Fibroblast of lung (primary cell): ENCODE results near the gene FTL. TPM values are rescaled to one million over a fixed set of nuclear protein-coding genes. Genes with fewer than 3 reads are reported as not detected.

Experiments
- DNase-seq, 2 donors: peaks; one replicate each; pipeline versions ENCODE4 v3.0.0 to v3.0.0-alpha.2; 2010; ENCODE audit warnings: low read depth in 2 of 2
- H2AFZ ChIP-seq: 2 replicates; pipeline ENCODE4 v1.5.1; 2012; ENCODE audit warnings: low read length, control low read depth, inconsistent platforms
- H3K27ac ChIP-seq: 2 replicates; pipeline ENCODE4 v1.5.1; 2011; ENCODE audit warnings: low read length, control low read depth; ENCODE audit not compliant: insufficient read depth
- H3K27me3 ChIP-seq: 2 replicates; pipeline ENCODE4 v1.5.1; 2011; ENCODE audit warnings: mild to moderate bottlenecking, low read length; ENCODE audit not compliant: control insufficient read depth, insufficient read depth
- H3K36me3 ChIP-seq: 2 replicates; pipeline ENCODE4 v1.5.1; 2011; ENCODE audit warnings: low read length; ENCODE audit not compliant: control insufficient read depth, insufficient read depth
- H3K4me1 ChIP-seq: 2 replicates; pipeline ENCODE4 v1.5.1; 2011; ENCODE audit warnings: low read length; ENCODE audit not compliant: control insufficient read depth, insufficient read depth; ENCODE audit errors: extremely low read depth
- H3K4me2 ChIP-seq: 2 replicates; pipeline ENCODE4 v1.5.1; 2011; ENCODE audit warnings: low read length, control low read depth; ENCODE audit not compliant: insufficient read depth; ENCODE audit errors: extremely low read depth
- H3K4me3 ChIP-seq, 4 experiments: fragments of 200-600 bp in 1 of 4; sonication (generic) in 1 of 4; replicated peaks in 1 of 4; 2 replicates each; pipeline ENCODE4 v1.5.1; 2011 to 2016; ENCODE audit warnings: low read length in 4 of 4, low read depth in 3 of 4, mild to moderate bottlenecking in 3 of 4, control low read depth in 2 of 4, inconsistent platforms in 1 of 4, mixed read lengths in 1 of 4; ENCODE audit not compliant: insufficient read depth in 1 of 4; ENCODE audit errors: control extremely low read depth in 1 of 4
- H3K79me2 ChIP-seq: 2 replicates; pipeline ENCODE4 v1.5.1; 2012; ENCODE audit warnings: mild to moderate bottlenecking, low read length, inconsistent platforms; ENCODE audit not compliant: control insufficient read depth, insufficient read depth
- H3K9ac ChIP-seq: 2 replicates; pipeline ENCODE4 v1.5.1; 2011; ENCODE audit warnings: mild to moderate bottlenecking, low read length, control low read depth; ENCODE audit not compliant: insufficient read depth
- H3K9me3 ChIP-seq: 2 replicates; pipeline ENCODE4 v1.5.1; 2012; ENCODE audit warnings: low read depth, low read length; ENCODE audit not compliant: control insufficient read depth, insufficient read depth
- H4K20me1 ChIP-seq: 2 replicates; pipeline ENCODE4 v1.5.1; 2011; ENCODE audit warnings: low read length; ENCODE audit not compliant: control insufficient read depth, insufficient read depth; ENCODE audit errors: extremely low read depth
- CTCF ChIP-seq, 2 donors: IDR thresholded peaks in 1 of 2; conservative IDR thresholded peaks in 1 of 2; 1 replicate in 1 of 2; 2 replicates in 1 of 2; pipeline ENCODE4 v1.5.1; 2011 to 2012; ENCODE audit warnings: low read length in 2 of 2, control low read depth in 1 of 2, inconsistent platforms in 1 of 2, low read depth in 1 of 2, mild to moderate bottlenecking in 1 of 2
- EZH2 ChIP-seq: IDR thresholded peaks from 2 replicates; pipeline ENCODE4 v1.5.1; 2012; ENCODE audit warnings: low read length, control low read depth, mild to moderate bottlenecking; ENCODE audit errors: missing control alignments
- polyA plus RNA-seq, 2 donors: library from polyadenylated mRNA; depleted of rRNA in 1 of 2; stranded (reverse) in 1 of 2; unstranded in 1 of 2; fragments of >200 nt; gene quantifications; 2 replicates each; pipeline ENCODE4 v1.2.1, GENCODE V29; 2011 to 2012; ENCODE audit warnings: missing spikeins in 1 of 2
- total RNA-seq: library from RNA; depleted of rRNA; stranded (reverse); fragments of >200 nt; gene quantifications from 2 replicates; pipeline ENCODE4 v1.2.1, GENCODE V29; 2014

Gene FTL
- total and polyA plus RNA-seq, 2 donors (not counting 1 experiment from before 2014, with no cell fraction given) = 1,844 to 6,440 TPM

- H3K36me3 ChIP-seq = no peaks in the 10 kb centered on the region
- no peak overlapping the region for H2AFZ ChIP-seq
- no peak for DNase-seq
- H4K20me1 ChIP-seq = no peaks in the 10 kb centered on the region
- no peaks in the 10 kb centered on the region for H3K4me1 ChIP-seq
- no peaks in the 10 kb centered on the region for H3K79me2 ChIP-seq
- no peak for TF ChIP-seq CTCF (conservative IDR thresholded peaks at IDR 0.05 in 1 of 2, IDR thresholded peaks at IDR 0.05 in 1 of 2; ENCODE audit: low read depth in 1 of 2, low read length in 2 of 2)
- no peak for TF ChIP-seq EZH2
- H3K27ac ChIP-seq = no peak overlapping the region
- no peaks in the 10 kb centered on the region for H3K9me3 ChIP-seq
- no peak overlapping the region for H3K4me2 ChIP-seq
- no peaks in the 10 kb centered on the region for H3K27me3 ChIP-seq
- no peak overlapping the region for H3K4me3 ChIP-seq
- H3K9ac ChIP-seq = no peak overlapping the region
These were observed 26.9 kb upstream of the FTL start for GRCh38 chr19:48938256-48938655.

GRCh38 chr19:48940902-48941301 is 24.2 kb upstream of the FTL start:
- H3K9ac ChIP-seq = no peak overlapping the region
- H3K4me2 ChIP-seq = no peak overlapping the region
- no peaks in the 10 kb centered on the region for H4K20me1 ChIP-seq
- no peaks in the 10 kb centered on the region for H3K4me1 ChIP-seq
- DNase-seq = no peak
- H3K36me3 ChIP-seq = no peaks in the 10 kb centered on the region
- H3K4me3 ChIP-seq = no peak overlapping the region
- TF ChIP-seq EZH2 (no peak), CTCF (conservative IDR thresholded peaks at IDR 0.05 in 1 of 2, IDR thresholded peaks at IDR 0.05 in 1 of 2; ENCODE audit: low read depth in 1 of 2, low read length in 2 of 2) (no peak)
- H3K27me3 ChIP-seq = no peaks in the 10 kb centered on the region
- H2AFZ ChIP-seq = no peak overlapping the region
- no peak overlapping the region for H3K27ac ChIP-seq
- no peaks in the 10 kb centered on the region for H3K79me2 ChIP-seq
- no peaks in the 10 kb centered on the region for H3K9me3 ChIP-seq

DNA sequence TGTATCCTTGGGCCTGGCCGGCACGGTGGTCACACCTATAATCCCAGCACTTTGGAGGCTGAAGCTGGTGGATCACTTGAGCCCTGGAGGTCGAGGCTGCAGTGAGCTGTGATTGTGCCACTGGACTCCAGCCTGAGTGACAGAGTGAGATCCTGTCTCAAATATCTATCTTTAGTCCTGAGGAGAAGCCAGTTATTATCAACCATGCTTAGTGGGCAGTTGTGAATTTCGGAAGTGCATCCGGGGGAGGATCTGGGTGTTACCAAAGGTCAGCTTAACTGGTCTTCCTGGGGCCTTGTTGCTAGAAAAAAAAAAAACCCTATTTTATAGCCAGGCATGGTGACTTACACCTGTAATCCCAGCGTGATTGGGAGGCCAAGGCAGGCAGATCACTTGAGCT is 22.0 kb upstream of the FTL start:
- Histone ChIP-seq H3K27me3 (no peaks in the 10 kb centered on the region), H3K9me3 (no peaks in the 10 kb centered on the region), H3K36me3 (no peaks in the 10 kb centered on the region), H4K20me1 (no peaks in the 10 kb centered on the region), H3K4me2 (no peak overlapping the region), H3K79me2 (no peaks in the 10 kb centered on the region), H2AFZ (no peak overlapping the region), H3K27ac (no peak overlapping the region), H3K4me3 (no peak overlapping the region), H3K4me1 (no peaks in the 10 kb centered on the region), H3K9ac (no peak overlapping the region)
- TF ChIP-seq EZH2 = no peak
- no peak for TF ChIP-seq CTCF (conservative IDR thresholded peaks at IDR 0.05 in 1 of 2, IDR thresholded peaks at IDR 0.05 in 1 of 2; ENCODE audit: low read depth in 1 of 2, low read length in 2 of 2)
- no peak for DNase-seq
